A673 (cell line): ENCODE data around the gene CAMSAP2. TPM values are rescaled to one million over a fixed set of nuclear protein-coding genes. Genes with fewer than 3 reads are reported as not detected.

Source experiments
- BruUV-seq: library from RNA; stranded (reverse); fragments of 400-500 nt; replicated peaks from 2 replicates; lab custom pipeline; 2021; lab: Mats Ljungman, UMichigan
- CTCF ChIA-PET: fragments of 300-600 bp; sonication (Branson Sonifier 250); formaldehyde crosslinking; loops from one replicate; lab custom pipeline; 2022; ENCODE audit warnings: antibody characterized with exemption; lab: Charles Lee
- POLR2A ChIA-PET: fragments of 300-600 bp; sonication (Branson Sonifier 250); formaldehyde crosslinking; loops from one replicate; lab custom pipeline; 2022; ENCODE audit warnings: antibody characterized with exemption; ENCODE audit not compliant: low non-redundant PET; lab: Charles Lee
- DNase-seq: peaks from one replicate; pipeline ENCODE4 v3.0.0-alpha.2; 2015; ENCODE audit warnings: low spot score
- H3K27ac ChIP-seq: fragments of 200-600 bp; sonication (generic); 2 replicates; pipeline ENCODE4 v1.5.1; 2016; ENCODE audit warnings: mixed run types, low read depth, mild to moderate bottlenecking, mixed read lengths, antibody characterized with exemption, low read length; ENCODE audit not compliant: poor library complexity, severe bottlenecking
- H3K27me3 ChIP-seq: fragments of 200-600 bp; sonication (generic); replicated peaks from 2 replicates; pipeline ENCODE4 v1.6.1; 2017; ENCODE audit warnings: mixed run types, low read depth, mild to moderate bottlenecking, mixed read lengths, antibody characterized with exemption, low read length; ENCODE audit not compliant: insufficient read depth, poor library complexity
- H3K36me3 ChIP-seq: fragments of 200-600 bp; sonication (generic); 2 replicates; pipeline ENCODE4 v1.6.1; 2016; ENCODE audit warnings: mixed run types, mild to moderate bottlenecking, mixed read lengths, antibody characterized with exemption, low read length; ENCODE audit not compliant: insufficient read depth, poor library complexity, severe bottlenecking
- H3K4me1 ChIP-seq: fragments of 200-600 bp; sonication (generic); 2 replicates; pipeline ENCODE4 v1.6.1; 2017; ENCODE audit warnings: mixed run types, mild to moderate bottlenecking, mixed read lengths, antibody characterized with exemption, low read length; ENCODE audit not compliant: insufficient read depth, poor library complexity, severe bottlenecking
- H3K4me3 ChIP-seq: fragments of 200-600 bp; sonication (generic); 2 replicates; pipeline ENCODE4 v1.5.1; 2016; ENCODE audit warnings: low read depth, mixed run types, mild to moderate bottlenecking, mixed read lengths, low read length; ENCODE audit not compliant: poor library complexity, severe bottlenecking
- H3K9me3 ChIP-seq: fragments of 200-600 bp; sonication (generic); 2 replicates; pipeline ENCODE4 v1.6.1; 2016; ENCODE audit warnings: mixed run types, low read depth, mild to moderate bottlenecking, mixed read lengths, antibody characterized with exemption, low read length; ENCODE audit not compliant: poor library complexity, severe bottlenecking
- EZH2 ChIP-seq: fragments of 200-600 bp; sonication (generic); IDR thresholded peaks from 2 replicates; pipeline ENCODE4 v1.6.1; 2017; ENCODE audit warnings: borderline replicate concordance, low read depth, mild to moderate bottlenecking, mixed read lengths, antibody characterized with exemption, low read length; ENCODE audit not compliant: poor library complexity, severe bottlenecking
- intact Hi-C: fragments of 100-400 bp; cut with micrococcal nuclease; formaldehyde crosslinking; loops from one replicate; pipeline ENCODE4 v1.10.0; 2022; ENCODE audit not compliant: unreplicated experiment
- total RNA-seq: library from RNA; stranded (reverse); gene quantifications from 2 replicates; pipeline ENCODE4 v1.2.3, GENCODE V29; 2021
- TF ChIP-seq, protein P1 (sequence below): fragments of 300-800, 200-600 bp; sonication (generic); conservative IDR thresholded peaks from 2 replicates; pipeline ENCODE4 v1.5.1; 2017; ENCODE audit warnings: low read depth, mild to moderate bottlenecking, antibody characterized with exemption, low read length, moderate library complexity, mixed read lengths

CAMSAP2 gene
- total RNA-seq, 1 experiment from 2014 or later: 39.4 TPM

DNA sequence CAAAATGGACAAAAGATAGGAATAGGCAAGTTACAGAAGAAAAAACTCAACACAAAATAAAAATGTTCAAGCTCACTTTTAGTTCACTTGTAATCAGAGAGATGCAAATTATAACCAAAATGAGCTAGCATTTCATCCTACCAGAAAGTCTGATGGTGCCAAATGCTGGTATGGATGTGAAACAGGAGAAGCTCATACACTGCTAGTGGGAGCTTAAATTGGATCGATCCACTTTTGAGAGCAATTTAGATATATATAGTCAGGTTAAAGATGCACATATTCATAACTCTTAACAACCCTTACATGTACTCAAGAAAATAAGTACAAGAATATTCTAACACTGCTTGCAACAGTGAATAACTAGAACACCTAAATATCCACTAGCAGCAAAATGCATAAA is 18.5 kb upstream of the CAMSAP2 start:
- no peak for DNase-seq
- no peak overlapping the region for H3K4me3 ChIP-seq
- ChIA-PET CTCF (no interaction called here), POLR2A (no interaction called here)
- H3K4me1 ChIP-seq: no peaks in the 10 kb centered on the region
- BruUV-seq: no TSS peak
- no peaks in the 10 kb centered on the region for H3K27me3 ChIP-seq
- intact Hi-C loops: no loop called here
- H3K9me3 ChIP-seq: no peaks in the 10 kb centered on the region
- TF ChIP-seq, protein P1, sequence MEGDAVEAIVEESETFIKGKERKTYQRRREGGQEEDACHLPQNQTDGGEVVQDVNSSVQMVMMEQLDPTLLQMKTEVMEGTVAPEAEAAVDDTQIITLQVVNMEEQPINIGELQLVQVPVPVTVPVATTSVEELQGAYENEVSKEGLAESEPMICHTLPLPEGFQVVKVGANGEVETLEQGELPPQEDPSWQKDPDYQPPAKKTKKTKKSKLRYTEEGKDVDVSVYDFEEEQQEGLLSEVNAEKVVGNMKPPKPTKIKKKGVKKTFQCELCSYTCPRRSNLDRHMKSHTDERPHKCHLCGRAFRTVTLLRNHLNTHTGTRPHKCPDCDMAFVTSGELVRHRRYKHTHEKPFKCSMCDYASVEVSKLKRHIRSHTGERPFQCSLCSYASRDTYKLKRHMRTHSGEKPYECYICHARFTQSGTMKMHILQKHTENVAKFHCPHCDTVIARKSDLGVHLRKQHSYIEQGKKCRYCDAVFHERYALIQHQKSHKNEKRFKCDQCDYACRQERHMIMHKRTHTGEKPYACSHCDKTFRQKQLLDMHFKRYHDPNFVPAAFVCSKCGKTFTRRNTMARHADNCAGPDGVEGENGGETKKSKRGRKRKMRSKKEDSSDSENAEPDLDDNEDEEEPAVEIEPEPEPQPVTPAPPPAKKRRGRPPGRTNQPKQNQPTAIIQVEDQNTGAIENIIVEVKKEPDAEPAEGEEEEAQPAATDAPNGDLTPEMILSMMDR: no peak
- no peak for TF ChIP-seq EZH2
- no peaks in the 10 kb centered on the region for H3K36me3 ChIP-seq
- no peak overlapping the region for H3K27ac ChIP-seq

DNA sequence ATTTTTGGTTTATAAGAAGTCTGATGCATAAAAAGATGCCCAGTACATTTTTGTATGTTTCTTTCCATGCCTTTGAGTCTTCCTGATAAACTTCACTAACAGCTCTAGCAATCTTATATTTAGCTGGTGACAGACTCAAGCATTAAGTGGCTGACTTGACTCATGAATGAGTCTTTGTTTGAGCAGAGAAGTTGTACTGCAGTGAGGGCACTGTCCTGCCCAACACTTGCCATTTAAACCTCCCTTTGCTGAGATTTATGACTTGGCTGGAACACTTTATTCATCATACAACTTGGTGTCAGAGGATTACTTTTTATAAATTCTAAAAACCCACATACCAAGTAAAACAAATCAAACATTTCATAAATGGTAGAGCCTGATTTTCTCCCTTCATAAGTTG is 14.6 kb upstream of the CAMSAP2 start:
- no peak overlapping the region for H3K27ac ChIP-seq
- no peaks in the 10 kb centered on the region for H3K27me3 ChIP-seq
- no peaks in the 10 kb centered on the region for H3K4me1 ChIP-seq
- BruUV-seq: no TSS peak
- TF ChIP-seq EZH2: no peak
- DNase-seq: no peak
- H3K36me3 ChIP-seq: no peaks in the 10 kb centered on the region
- intact Hi-C loops: no loop called here
- no peak overlapping the region for H3K4me3 ChIP-seq
- POLR2A ChIA-PET: no interaction called here
- no peaks in the 10 kb centered on the region for H3K9me3 ChIP-seq
- CTCF ChIA-PET: interaction anchor here (0.6 kb wide), 1 partner anchor 100 kb away, joined by 3 read pairs; no protein-coding TSS in a partner anchor

DNA sequence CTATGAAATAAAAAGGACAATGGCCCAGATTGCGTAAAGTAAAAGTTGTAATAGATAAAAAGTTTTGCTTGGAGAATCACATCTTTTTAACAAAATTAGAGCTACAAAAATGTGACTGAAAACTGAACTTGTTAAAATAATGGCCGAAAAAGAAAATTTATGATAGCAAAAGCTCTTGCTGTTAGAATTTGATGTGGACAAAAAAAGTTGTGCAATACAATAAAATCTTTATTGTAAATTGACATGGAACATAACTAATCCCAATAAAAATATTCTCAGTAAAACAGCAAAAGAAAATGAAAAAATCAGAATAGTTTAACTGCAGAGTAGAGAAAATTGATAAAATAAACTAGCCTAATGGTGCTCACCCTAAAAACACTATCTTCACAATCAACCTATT is 11.4 kb upstream of the CAMSAP2 start:
- Histone ChIP-seq H3K27ac (no peak overlapping the region), H3K4me3 (no peak overlapping the region), H3K9me3 (no peaks in the 10 kb centered on the region), H3K36me3 (no peaks in the 10 kb centered on the region), H3K27me3 (no peaks in the 10 kb centered on the region), H3K4me1 (no peaks in the 10 kb centered on the region)
- CTCF ChIA-PET: no interaction called here
- POLR2A ChIA-PET: no interaction called here
- BruUV-seq: no TSS peak
- TF ChIP-seq, protein P1: no peak
- TF ChIP-seq EZH2: no peak
- no peak for DNase-seq
- intact Hi-C loops: no loop called here

DNA sequence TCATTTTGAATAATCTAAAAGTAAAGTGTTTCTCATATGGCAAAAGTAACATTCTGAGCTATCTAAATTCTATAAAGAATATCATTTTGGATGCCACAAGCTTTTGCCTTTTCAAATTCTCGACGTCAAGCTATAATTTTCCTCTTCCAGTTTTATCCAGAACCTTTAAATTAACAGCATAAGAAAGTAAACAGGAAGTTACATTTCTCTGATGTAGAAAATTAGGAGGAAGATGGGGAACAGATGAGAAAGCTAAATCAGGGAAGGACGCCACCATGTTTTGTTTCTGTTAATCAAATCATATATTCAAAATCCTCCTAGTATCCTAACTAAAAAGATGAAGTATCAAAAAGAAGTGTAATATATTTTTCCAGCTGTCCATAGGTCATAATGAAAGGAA is 8.8 kb upstream of the CAMSAP2 start:
- Histone ChIP-seq H3K9me3 (no peaks in the 10 kb centered on the region), H3K4me1 (no peaks in the 10 kb centered on the region), H3K27me3 (no peaks in the 10 kb centered on the region), H3K27ac (no peak overlapping the region), H3K4me3 (no peak overlapping the region), H3K36me3 (no peaks in the 10 kb centered on the region)
- BruUV-seq: no TSS peak
- ChIA-PET CTCF (no interaction called here), POLR2A (no interaction called here)
- intact Hi-C loops: no loop called here
- no peak for DNase-seq
- TF ChIP-seq, protein P1: no peak
- no peak for TF ChIP-seq EZH2
